ENCODE results near the gene RIPPLY1.

The RIPPLY1 gene, protein sequence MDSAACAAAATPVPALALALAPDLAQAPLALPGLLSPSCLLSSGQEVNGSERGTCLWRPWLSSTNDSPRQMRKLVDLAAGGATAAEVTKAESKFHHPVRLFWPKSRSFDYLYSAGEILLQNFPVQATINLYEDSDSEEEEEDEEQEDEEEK

DNA sequence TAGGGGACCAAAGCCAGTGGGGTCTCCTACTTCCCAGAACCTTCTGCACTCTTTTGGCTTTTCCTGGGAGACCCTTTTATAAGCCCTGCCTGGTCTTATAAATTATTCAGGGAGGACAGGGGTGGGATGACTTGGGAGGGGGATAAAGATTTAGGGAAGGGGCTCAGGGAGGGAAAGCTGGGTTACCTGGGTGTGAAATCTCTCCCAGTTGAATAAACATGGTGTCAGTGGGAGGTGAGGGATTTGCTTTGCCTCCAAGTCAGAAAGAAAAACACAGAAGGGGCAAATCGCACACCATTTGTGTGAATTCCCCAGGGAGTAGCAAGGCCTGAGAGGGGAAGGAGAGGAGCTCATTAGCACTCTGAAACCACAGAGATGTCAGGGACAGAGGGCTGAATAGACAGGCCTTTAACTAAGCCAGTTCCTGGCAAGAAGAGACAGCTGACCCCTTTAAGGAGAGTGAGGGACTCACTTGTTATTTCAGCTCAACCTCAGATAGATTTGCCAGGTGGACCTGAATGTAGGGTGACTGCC lies at the start of gene RIPPLY1:
TSS of gene RIPPLY1 (minus strand) at position 51 of the 534 bp plus-strand sequence. CDS start 54 bp downstream, outside the sequence.
- no peak for DNase-seq

DNA sequence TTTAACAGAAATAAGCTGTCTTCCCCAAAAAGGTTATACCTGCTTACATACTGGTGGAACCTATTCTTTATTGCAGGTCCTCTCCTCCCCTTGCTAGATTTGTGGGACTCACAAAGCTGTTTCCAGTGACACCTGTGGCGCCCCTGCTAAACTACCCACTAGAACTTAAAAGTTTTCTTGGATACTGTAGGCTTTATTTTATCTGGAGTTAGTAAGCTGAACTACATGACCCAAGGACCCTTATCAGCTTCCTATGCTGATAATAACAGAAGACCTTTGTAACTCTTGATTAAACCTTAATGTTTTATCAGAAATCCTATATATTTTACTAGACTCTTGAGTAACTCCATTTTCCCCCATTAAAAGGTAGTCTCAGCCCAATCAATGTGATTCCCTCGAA lies 49.4 kb upstream of the RIPPLY1 start:
- no peak for DNase-seq

DNA sequence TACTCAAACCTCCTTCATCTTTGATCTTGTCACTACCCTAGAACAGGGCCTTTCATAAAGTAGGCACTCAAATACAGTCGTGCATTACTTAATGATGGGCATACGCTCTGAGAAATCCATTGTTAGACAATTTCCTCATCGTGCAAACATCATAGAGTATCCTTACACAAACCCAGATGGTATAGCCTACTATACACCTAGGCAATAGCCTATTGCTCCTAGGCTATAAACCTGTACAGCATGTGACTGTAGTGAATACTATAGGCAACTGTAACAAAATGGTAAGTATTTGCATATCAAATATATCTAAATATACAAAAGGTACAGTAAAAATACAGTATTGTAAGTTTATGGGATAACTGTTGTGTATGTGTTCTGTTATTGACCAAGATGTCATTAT lies 48.9 kb upstream of the RIPPLY1 start:
- no peak for DNase-seq

DNA sequence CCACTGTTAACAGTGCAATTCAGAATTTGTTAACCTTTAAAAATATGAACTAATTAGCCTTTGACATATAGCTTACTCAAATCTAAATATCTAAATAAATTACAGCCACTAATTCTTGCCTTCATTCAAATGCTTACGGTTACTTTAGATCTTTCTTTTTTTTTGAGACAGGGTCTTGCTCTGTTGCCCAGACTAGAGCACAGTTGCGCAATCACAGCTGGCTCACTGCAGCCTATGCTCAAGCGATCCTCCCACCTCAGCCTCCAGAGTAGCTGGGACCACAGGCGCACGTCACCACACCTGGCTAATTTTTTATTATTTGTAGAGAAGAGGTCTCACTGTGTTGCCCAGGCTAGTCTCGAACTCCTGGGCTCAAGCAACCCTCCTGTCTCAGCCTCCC lies 48.1 kb upstream of the RIPPLY1 start:
- DNase-seq: no peak

DNA sequence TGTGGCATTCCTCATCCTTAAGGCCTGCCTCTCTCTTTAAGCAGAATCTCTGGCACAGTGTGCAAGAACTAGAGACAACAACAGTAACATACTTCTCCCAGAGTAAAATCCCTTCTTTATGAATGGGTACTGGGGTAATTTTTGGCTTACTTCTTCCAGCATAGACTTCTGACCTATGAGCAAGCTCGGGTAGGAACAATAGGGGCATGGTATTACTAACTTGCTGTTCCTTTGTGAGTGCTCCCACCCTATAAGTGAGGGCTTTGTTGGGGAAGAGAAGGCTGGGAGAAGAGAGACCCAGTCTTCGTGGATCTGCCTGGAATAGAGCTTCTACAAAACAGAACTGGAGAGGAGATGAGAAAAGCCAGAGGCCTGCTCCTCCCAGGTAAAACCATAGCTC lies 47.2 kb upstream of the RIPPLY1 start:
- no peak for DNase-seq

DNA sequence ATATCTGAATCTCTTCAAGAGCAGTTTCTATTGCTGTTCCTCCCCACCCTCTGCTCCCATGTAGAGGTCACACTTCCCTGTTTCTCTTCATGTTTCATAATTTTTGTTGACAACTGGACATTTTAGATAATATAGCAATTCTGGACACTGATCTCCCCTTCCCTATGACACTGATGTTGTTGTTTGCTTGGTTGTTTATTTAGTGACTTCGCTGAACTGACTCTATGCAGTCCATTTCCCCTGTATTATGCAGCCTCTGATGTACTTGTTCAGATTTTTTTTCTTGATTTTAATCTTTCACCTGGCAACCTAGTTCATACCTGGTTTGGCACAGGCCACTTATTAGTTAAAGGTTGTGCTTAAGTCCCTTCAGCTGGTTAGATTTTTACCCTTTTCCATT lies 46.2 kb upstream of the RIPPLY1 start:
- DNase-seq: no peak

DNA sequence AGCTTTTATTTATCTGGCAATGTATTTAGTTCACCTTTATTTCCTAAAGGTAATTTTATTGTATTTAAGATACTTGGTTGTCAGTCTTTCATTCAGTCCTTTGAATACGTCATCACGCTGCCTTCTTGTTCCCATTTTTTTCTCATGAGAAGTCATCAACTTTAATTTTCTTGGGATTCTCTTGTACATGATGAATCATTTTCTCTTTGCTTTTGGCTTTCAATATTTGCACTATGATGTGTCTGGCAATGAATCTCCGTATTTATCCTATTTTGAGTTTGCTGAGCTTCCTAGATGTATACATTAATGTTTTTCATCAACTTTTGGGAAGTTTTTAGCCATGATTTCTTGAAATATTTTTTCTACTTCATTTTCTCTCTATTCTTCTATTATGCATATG lies 45.5 kb upstream of the RIPPLY1 start:
- no peak for DNase-seq

DNA sequence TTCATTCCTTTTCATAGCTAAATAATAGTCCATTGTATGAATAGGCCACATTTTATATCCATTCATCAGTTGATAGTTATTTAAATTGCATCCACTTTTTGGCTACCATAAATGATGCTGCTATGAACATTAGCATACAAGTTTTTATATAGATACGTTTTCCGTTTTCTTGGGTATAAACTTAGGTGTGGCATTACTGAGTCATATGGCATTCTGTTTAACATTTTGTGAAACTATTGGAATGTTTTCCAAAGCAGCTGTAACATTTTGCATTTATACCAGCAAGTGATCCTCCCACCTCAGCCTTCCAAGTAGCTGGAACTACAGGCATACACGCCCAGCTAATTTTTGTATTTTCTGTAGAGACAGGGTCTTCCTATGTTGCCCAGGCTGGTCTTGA lies 43.3 kb upstream of the RIPPLY1 start:
- DNase-seq: no peak

DNA sequence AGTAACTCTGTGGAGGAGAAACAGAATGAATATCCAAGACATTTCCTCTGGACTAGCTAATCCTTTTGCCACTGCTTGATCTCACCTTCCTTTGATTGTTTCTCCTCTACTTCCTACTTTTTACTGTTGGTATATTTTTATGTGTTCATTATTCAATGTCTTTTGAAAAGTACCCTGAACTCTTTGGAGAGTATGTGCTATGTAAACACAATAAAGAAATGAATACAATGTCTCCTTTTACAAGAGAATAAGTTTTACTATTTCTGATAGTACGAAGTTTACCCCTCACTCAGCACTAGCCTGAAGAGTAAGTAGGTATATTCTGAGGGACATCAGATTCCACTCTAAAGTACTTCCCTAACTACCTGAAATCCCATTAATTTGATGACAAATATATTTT lies 36.9 kb upstream of the RIPPLY1 start:
- DNase-seq: no peak

DNA sequence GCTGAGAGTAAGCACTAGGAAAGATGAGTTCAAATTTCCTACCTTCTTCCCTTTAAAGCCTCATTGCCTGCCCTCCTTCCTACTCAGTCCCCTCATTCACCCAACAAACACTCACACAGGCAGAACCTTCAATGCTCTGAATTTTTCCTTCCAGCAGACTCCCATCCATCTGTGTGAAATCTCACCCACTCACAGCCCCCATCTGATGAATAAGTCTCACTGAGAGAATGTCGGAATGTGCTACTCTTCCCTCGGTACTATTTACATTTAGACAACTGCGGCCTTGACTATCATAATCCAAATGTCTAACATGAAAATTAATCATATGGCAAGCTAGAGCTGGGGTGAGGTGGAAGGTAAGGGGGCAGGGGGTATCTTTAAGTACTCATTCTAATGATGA lies 36.4 kb upstream of the RIPPLY1 start:
- DNase-seq: no peak

DNA sequence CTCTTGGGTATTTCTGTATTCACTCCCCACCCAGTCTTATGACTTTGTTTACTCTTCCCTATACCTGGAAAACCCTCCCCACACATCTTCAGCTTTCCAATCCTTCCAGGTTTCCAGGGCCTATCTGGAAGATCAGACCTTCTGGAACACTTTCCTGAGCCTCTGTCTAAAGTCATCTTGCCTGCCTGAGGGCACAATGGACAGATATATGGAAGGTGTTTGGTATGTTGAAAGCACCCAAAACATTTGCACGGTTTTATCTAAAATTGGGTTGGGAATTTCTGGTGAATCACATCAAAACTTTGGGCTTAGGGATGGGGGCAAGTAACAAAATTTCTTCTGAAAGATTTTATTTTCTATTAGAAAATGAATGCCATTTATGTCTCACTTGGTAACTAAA lies 33.1 kb upstream of the RIPPLY1 start:
- DNase-seq: no peak

DNA sequence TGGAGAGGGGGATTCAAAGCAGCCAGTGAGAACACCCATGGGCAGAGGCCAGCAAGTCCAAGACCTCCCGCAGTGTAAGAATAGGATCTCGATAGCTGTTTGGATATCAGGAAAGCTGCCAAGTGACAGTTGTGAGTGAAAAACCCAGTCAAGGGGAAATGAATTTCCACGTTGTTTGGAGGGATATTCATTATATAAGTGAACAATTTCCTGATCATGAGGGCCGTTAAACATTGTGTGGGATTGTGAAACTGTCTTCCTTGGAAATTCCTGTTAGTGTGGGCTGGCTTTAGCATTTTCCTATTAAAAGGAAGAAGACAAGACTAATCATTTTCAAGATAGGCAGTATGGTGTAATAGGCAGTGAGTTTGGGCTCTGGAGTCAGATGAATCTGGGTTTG lies 32.0 kb upstream of the RIPPLY1 start:
- DNase-seq: no peak

DNA sequence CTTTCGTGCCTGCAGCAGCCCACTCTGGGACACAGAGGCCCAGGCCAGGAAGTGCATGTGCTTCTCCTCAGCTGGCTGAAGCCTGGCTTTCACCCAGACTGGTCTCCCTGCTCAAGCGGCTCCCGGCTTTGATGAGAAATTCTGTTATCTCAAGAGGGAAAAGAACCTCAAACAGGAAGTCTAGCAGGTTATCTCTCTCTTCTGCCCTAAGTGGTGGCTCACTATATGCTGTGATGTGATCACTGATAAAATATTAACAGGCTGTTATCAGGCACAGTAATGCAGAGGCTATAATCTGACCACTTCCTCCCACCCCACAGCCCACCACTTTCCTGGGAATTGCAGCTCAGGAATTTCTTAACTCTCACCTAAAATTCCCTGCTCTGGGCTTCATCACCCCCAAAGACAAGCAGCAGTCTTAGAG lies 30.4 kb upstream of the RIPPLY1 start:
- no peak for DNase-seq

DNA sequence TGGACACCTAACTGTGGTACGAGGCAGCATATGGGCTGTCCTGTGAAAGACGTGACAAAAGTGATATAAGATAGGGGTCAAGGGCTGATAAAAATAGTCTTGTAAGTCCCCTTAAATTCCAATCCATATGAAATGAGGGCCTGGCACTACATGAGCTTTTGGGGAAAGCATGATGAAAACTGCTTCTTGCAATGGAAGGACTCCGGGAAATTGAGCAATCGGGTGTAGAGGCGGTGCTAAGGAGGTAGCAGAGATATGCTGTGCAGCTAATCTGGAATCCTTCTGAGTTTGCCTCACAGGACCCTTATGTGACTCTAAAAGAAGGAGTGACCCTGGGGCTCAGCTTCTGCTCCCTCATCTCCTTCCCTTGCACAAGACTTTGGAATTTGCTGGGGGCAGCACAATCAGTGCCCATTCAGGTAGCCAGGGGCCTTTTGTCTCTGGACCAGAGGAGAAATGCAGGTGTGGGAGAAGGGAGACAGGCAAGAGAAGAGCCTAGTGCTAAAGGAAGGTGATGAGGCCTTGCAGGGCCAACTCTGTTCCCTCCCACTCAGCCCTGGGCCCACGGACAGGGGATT lies 29.9 kb upstream of the RIPPLY1 start:
- DNase-seq: no peak

DNA sequence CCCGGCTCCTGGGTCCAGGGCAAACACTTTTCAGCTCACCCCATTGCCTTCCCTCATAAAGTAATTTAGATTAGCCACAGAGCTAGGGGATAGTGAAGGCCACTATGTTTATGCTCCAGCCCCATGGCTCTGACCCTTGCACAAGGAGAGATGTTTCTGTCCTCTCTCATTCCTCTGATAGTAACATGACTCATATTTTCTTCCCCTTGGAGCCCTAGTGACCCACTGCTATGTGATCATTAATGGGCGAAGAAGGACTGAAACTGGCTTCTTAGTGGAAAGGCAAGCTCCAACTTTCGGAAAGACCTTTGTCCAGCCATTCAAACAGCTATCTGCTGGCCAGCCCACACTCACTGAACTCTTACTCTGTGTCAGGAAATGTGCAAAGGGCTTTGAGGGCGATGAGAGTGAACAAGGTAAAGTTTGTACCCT lies 29.4 kb upstream of the RIPPLY1 start:
- DNase-seq: no peak

DNA sequence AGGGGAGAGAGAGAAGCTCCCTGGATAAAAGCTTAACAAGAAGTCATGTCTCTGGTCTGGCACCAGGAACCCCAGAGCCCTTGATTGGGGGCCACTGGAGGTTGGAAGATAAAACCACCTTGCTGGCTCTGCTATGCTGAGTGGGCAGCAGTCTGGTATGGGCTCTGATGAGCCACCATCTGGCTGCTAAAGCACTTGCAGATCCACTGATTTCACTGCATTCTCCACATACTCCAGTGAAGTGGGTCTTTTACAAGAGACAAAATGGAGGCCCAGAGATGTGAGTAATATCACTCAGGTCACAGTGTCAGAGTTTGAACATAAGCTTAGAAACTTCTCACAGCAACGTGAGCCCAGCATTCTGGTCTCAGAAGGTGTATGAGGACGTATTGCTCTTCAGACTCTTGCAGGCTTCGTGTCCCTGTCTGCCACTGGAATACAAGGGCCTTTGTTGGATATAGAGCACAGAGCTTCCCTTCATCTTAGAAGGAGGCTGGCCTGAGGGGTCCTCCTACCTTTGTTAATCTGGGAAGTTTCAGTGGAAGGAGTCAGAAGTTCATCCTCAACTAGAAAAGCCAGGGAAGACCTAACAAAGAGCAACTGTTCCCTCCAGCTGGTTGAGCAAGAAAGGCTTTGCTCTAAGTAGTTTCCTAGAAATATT lies 28.8 kb upstream of the RIPPLY1 start:
- DNase-seq: no peak

DNA sequence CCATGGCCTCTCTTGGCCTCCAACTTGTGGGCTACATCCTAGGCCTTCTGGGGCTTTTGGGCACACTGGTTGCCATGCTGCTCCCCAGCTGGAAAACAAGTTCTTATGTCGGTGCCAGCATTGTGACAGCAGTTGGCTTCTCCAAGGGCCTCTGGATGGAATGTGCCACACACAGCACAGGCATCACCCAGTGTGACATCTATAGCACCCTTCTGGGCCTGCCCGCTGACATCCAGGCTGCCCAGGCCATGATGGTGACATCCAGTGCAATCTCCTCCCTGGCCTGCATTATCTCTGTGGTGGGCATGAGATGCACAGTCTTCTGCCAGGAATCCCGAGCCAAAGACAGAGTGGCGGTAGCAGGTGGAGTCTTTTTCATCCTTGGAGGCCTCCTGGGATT lies 25.1 kb upstream of the RIPPLY1 start:
- no peak for DNase-seq

DNA sequence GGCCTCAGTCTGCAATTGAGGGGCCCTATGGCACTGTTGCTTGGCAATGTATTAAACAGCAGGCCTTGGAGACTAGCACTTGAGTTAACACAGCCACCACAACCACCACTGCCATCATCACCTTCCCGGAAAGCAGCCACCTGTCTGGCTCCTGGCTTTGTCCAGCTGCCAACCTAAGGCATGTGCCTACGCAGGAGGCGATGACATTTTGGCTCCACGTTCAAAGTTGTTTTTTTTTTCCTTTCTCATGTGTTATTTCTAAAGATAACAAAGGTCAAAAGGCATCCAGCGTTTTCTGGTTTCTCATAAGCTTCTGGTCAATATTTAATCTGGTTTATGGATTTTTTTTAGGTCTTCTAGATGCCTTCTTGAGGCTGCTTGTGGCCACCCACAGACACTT lies 24.6 kb upstream of the RIPPLY1 start:
- DNase-seq: no peak

DNA sequence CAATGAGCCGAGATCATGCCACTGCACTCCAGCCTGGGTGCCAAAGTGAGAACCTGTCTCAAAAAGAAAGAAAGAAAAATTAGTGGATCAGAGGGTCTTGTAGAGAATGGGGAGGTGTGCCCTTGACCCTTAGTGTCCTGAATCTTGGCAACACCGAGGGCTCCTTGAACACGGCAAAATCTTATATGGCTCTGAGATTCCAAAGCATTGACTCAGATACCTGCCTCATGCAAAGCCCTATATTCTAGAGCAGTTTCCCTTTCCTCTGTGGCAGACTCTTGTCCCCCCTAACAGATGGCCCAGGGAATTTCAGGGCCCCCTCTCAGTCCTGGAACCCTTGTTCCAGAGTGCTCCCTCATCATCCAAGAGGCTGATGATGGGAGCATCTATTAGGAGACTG lies 23.9 kb upstream of the RIPPLY1 start:
- no peak for DNase-seq

DNA sequence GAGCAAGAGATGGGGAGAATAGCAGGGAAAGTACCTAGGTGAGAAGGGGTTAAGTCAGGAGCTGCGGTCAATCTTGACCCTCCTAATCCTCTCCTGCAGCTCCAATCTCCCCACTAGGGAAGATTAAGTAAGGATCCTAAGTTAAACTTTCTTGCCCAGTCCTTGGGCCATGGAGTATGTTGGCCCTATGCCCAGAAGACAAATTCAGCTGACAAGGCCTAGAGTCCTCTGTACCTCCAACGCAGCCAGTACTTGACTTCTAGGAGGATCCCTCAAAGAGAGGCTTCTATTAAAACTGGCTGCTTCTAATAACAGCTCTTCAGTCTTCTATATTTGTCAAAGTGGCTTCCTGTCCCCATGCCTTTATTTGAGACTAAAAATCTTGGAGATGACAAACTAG lies 18.5 kb upstream of the RIPPLY1 start:
- no peak for DNase-seq

DNA sequence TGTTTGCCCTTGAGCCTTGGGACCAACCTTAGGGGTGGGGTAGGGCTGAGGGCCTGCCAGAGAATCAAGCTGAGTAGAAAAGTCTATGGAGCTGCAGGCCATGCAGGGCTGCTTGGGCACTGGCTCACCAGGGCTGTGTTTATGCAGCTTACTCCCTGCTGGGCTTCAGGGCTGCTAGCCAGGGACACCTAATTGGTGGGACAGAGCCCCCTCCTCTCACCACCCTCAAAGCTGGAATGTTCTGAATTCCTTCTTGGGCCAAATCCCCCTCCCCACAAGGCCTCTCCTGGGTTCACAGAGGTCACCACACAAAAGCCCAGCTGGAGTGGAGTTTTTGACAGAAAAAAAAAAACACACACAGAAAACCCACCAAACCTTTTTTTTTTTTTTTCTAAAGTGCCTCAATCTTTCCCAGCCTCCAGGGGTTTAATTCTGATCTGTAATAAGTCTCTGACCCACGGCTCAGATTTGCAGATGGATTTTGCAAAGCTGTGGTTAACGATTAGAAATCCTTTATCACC lies 16.9 kb upstream of the RIPPLY1 start, which contains the start of gene CLDN2:
TSS of gene CLDN2 (plus strand) at position 471 of the 521 bp plus-strand sequence. CDS start 7,827 bp downstream, outside the sequence.
- DNase-seq: no peak

DNA sequence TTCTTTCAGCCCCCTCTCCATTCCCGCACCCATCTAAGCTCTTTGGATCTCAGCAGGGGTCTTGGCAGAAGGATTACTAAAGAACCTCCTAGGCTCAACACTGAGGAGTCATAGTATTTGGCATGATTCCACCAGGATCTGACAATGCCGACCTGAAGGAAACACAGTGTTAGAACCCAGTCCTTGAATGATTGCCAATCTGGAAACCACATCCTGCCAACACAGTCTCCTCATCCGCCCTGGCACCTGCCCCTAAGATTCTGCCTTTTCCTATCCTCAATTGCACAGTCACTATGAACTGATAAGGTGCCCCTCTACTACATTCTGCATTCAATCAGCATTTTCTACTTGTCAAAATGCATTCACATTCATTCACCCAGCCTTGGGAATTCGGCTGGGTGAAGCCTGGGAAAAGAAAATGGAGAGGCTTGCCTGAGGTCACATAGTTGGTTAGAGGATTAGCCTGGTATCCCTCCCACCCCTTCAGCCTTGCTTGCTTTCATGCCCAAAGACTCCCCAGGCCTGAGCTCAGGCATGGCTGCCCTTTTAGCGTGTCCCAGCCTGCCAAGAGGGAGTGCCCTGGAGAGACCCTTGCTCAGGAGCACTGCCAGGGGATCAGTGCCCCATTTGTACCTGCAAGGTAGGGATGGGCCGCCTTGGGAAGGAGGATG lies 14.8 kb upstream of the RIPPLY1 start:
- DNase-seq: no peak

DNA sequence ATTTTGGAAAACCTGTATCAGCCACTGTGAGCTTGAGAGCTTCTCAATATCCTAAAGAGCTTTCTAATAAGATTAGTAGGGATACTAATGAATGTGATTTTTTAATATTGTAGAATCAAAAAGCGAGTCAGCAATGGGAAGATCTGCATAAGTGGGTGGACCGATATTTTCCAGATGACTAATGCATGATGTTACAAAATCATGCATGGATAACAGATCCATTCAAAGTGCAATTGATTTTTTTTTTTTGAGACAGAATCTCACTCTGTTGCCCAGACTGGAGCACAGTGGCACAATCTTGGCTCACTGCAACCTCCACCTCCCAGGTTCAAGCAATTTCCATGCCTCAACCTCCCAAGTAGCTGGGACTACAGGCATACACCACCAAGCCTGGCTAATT lies 9.7 kb upstream of the RIPPLY1 start:
- no peak for DNase-seq

DNA sequence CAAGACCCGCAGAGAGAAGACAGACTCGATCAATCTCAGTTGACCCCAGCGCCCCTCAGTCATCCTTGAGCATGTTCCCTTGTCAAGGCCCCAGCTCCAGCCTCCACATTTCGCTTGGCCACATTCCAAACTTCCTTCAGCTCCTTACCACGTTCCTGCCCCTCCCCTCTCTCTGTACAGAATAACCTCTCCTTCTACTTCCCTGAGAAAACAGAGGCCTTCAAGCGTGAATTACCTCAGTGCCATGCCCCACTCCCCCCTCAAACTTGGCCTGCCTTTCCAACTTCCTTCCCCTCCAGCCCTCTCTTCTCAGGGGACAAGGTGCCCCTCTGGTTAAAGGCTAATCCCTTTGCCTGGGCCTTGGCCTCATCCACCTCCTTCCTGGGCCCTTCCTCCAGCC lies 3.2 kb upstream of the RIPPLY1 start:
- no peak for DNase-seq
